CD4-positive, alpha-beta T cell treated with Interleukin-2 at 100 ng/mL for 4 hours (primary cell): Measurements from ENCODE around the gene PLPP1.

Experiments used
- DNase-seq: peaks from one replicate; pipeline ENCODE4 v3.0.0-alpha.2; 2020; ENCODE audit warnings: low spot score

Gene PLPP1

DNA sequence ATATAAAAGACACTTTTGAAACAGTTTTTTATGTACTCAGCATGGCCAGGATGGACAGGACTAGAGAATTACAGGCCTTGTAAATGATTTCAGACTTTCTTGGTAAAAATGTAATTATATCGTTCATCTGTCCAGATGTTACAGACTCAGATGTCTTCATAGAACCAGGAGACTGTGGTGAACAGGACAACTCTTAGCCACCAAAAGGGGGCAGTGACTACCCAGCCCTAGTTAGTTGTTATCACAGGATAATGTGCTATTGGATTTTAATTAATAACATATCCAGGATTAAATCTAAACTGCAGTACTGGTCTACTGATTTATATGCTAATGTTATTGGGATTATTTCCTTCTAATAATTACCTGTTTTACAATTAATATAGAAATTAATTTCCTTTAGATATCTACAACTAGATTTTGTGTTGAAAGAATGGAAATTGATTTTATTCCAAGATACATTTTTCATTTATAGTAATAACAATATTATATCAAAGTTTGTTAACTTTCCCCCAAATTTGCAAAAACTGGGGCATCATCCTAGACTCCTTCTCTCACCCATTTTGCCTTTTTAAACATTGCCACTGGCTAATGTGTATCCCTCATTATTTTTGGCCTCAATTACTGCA is 127.6 kb downstream of the PLPP1 start:
- DNase-seq: peak; percentile 16

GRCh38 chr5:55406292-55406691 is 128.5 kb downstream of the PLPP1 start:
- no peak for DNase-seq

DNA sequence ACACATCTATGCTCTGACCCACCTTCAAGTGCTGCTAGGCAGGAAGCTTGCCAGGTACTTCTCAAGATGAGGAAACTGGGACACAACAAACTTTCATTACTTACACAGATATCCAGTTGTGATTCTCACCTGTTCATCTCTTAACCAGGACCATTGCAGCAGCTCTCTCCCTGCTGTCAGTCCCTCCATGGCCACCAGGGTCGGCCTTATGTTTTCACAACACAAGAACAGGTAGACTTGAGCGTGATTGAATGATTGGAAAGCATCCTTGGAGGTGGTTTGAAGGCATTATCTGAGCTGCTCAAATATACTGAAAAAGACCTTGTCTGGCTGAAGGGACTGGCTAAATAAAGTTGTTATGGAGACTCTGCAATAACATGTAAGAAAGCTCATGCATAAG is 132.6 kb downstream of the PLPP1 start:
- no peak for DNase-seq

GRCh38 chr5:55393501-55394175 is 141.1 kb downstream of the PLPP1 start:
- DNase-seq: no peak

DNA sequence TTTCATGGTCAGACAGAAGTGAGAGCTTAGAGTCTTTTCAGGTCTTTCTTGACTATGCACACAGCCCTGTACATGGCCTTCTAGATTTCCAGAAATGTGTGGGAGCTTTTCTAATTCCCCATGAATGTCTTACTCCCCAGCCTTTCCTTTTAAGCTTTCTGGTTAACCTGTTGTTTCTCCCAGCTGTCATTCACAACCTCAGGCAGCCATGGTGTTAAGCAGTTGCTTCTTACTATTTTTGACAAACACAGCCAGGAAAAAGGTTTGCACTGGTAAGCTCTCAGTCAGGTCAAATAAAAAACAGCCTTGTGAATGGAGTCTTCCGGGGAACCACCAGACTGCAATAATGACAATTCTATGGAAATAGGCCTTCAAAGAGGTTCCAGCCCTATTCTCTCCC is 142.1 kb downstream of the PLPP1 start:
- DNase-seq: no peak

DNA sequence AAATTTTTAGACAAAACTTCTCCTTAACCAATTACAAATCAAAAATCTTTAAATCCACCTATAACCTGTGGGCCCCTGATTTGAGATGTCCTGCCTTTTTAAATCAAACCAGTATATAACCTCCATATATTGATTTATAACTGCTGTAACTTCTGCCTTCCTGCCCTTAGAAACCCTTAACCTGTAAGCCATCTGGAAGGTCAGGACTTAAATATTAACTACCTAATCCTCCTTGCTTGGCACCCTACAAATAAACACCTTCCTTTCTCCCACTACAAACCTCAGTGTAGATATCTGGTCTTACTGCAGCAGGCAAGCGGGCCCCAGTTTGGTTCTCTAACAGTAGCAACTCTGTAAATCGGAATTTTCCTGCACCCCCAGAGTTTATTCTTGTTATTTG is 143.1 kb downstream of the PLPP1 start:
- no peak for DNase-seq

- DNase-seq: no peak
Observed at GRCh38 chr5:55387865-55388264, 146.9 kb downstream of the PLPP1 start.

DNA sequence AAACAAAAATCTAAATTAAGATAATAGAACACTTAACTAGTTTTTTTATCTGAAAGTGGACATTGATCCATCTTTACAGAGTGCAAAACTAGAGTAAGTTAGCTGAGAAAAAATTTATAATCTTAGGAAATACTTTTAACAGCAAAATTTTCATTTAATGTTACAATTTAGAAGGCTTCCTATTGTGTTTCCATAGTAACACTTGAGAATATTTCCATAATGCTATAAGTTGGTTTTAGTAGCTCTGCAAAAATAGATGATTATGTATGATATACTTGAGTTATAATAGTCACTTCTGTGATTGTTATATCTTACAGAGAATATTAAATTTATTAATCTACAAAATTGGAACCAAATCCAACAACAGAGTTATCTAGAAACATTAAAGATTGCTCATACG is 148.4 kb downstream of the PLPP1 start:
- no peak for DNase-seq

DNA sequence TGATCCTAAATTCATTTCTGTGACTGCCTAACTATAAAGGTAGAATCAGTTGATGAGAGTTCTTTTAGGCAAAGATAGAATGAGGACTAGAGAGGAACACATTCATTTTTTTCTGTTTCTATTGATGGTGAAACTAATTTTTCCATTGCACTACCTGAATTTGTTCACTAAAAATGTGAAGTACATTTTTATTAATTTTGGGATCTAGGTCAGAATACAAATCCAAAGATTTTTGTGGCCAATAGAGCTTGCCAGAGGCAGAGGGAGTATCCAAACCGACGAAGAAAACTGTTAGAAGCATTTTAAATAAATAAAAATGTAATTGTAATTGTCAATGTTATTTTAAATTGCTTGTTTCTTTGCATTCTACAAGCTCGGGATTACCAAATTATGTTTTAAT is 148.9 kb downstream of the PLPP1 start:
- DNase-seq: no peak

DNA sequence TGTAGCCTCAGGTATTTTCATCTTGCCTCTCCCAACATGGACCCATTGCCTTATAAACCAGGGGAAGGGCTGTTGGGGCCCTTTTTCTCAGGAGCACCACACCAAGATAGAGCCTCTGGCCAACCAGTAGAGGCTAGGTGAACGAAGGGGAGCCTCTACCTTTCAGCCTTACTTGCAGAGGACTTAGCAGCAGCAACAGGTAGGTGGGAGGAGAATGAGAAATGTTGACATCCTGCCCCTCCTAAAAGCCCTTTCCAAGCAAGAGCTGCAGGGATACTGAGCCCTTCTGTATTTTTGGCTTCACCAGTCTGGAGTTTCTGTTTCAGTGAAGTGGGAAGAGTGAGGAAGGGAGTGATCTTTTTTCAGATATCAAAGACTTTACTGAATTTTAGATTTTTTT is 149.5 kb downstream of the PLPP1 start:
- no peak for DNase-seq

DNA sequence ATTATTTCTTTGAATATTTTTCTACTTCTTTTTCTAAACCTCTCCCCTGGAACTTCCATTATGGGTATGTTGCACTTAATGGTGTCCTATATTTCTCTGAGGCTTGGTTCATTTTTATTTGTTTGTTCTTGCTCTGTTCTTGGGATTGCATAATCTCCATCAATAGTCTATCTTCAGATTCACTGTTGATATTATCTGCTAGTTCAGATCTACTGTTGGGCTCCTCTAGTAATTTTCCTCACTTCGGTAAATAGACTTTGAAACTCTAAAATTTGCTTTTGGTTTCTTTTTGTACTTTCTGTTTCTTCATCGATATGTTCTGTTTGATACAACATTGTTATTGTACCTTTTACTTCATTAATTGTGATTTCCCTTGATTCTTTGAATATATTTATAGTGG is 150.7 kb downstream of the PLPP1 start:
- no peak for DNase-seq

DNA sequence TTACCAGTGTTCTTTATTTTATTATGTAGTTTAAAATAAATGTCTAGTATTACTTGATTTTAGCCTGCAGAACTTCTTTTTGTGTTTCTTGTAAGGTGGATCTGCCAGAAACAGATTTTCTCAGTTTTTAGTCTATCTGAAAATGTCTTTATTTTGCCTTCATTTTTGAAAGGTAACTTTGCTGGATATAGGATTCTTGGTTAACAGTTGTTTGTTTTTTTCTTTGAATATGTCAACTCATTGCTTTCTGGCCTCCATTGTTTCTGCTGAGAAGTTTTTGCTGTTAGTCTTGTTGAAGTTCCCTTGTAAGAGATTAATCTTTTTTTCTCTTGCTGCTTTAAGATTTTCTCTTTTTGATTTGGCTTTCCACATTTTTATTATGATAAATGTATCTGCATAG is 151.5 kb downstream of the PLPP1 start:
- no peak for DNase-seq

DNA sequence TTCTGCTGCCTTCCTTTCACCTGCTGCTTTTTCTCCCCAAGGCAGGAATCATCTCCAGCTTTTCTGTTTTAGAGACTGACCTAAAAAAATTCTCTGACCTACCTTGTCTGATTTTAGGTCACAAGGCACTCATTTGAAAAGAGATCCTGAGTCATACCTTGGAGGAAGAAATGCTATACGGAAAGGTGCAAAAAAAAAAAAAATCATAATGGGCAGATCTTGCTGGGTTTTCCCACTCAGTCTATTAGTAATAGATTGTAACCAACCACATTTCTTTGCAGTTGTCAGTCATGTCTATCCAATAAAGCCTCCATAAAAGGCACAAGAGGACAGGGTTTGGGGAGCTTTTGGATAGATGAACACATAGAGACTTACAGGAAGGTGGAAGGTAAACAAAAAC is 157.0 kb downstream of the PLPP1 start:
- no peak for DNase-seq
